ENCODE measurements around the gene DIP2B.

DNA sequence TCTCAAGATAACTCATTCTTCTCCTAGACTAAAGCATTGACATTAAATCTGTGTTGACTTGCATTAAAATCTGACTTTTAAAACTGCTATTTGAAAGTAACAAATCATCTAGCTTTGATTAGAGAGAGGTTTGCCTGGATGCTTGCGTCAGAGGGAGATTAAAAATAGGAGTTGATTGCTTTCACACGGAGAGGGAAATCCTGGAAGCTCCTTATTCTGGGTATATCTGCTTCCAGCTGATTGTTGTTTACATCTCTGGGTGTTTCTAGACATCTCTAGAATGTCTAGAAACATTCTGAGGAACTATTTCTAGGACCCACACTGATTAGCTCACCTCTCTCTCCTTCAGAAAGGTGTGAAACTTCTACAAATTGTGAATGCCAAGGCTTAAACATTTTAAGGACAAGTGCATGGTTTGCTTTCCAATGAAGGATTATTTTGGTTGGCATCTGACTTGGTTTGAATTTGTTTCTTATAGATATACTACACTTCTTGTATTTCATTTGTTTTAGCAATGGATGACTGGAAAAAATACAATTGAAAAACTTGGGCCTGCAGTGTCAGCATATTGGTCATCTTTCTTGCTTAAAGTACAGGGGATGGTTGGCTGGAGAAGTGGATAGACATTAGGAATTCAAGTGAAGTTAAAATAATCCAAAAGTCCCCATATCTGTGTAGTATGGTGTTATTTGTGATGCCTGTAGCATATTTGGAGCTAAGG is 2.1 kb downstream of the DIP2B start:
- TF ChIP-seq, protein P1, sequence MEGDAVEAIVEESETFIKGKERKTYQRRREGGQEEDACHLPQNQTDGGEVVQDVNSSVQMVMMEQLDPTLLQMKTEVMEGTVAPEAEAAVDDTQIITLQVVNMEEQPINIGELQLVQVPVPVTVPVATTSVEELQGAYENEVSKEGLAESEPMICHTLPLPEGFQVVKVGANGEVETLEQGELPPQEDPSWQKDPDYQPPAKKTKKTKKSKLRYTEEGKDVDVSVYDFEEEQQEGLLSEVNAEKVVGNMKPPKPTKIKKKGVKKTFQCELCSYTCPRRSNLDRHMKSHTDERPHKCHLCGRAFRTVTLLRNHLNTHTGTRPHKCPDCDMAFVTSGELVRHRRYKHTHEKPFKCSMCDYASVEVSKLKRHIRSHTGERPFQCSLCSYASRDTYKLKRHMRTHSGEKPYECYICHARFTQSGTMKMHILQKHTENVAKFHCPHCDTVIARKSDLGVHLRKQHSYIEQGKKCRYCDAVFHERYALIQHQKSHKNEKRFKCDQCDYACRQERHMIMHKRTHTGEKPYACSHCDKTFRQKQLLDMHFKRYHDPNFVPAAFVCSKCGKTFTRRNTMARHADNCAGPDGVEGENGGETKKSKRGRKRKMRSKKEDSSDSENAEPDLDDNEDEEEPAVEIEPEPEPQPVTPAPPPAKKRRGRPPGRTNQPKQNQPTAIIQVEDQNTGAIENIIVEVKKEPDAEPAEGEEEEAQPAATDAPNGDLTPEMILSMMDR (IDR thresholded peaks at IDR 0.05): no peak
- no peak for TF ChIP-seq POLR2A (IDR thresholded peaks at IDR 0.05)
- TF ChIP-seq EP300 (IDR thresholded peaks at IDR 0.05): no peak

All from ovary (tissue), 3 donors.